Epithelial cell of esophagus (primary cell): ENCODE measurements around the gene ABCG8.
A peak's percentile ranks its signal among the peaks of the same experiment; 100 is the strongest.

Experiments
- DNase-seq: peaks from one replicate; pipeline ENCODE4 v3.0.0; 2010; ENCODE audit warnings: low read depth
- H3K4me3 ChIP-seq: 2 replicates; pipeline ENCODE4 v1.5.1; 2011; ENCODE audit warnings: mild to moderate bottlenecking, low read length, control low read depth
- TF ChIP-seq, protein P1 (sequence below): IDR thresholded peaks from 2 replicates; pipeline ENCODE4 v1.5.1; 2011; ENCODE audit warnings: low read depth, mild to moderate bottlenecking, low read length, control low read depth, inconsistent platforms; ENCODE audit not compliant: insufficient read depth; ENCODE audit errors: missing control alignments

Gene ABCG8

DNA sequence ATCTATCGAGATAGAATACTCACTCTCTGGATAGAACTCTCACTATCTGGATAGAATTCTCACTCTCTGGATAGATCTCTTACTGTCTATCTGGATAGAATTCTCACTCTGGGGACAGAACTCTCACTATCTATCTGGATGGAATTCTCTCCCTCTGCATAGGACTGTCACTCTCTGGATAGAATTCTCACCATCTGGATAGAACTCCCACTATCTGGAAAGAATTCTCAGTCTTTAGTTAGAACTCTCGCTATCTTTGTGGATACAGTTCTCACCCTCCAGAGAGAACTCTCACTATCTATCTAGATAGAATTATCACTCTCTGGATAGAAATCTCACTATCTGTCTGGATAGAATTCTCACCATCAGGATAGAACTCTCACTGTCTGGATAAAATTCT is 16.5 kb downstream of the ABCG8 start:
- no peak overlapping the region for H3K4me3 ChIP-seq
- no peak for DNase-seq
- TF ChIP-seq, protein P1, sequence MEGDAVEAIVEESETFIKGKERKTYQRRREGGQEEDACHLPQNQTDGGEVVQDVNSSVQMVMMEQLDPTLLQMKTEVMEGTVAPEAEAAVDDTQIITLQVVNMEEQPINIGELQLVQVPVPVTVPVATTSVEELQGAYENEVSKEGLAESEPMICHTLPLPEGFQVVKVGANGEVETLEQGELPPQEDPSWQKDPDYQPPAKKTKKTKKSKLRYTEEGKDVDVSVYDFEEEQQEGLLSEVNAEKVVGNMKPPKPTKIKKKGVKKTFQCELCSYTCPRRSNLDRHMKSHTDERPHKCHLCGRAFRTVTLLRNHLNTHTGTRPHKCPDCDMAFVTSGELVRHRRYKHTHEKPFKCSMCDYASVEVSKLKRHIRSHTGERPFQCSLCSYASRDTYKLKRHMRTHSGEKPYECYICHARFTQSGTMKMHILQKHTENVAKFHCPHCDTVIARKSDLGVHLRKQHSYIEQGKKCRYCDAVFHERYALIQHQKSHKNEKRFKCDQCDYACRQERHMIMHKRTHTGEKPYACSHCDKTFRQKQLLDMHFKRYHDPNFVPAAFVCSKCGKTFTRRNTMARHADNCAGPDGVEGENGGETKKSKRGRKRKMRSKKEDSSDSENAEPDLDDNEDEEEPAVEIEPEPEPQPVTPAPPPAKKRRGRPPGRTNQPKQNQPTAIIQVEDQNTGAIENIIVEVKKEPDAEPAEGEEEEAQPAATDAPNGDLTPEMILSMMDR: no peak

DNA sequence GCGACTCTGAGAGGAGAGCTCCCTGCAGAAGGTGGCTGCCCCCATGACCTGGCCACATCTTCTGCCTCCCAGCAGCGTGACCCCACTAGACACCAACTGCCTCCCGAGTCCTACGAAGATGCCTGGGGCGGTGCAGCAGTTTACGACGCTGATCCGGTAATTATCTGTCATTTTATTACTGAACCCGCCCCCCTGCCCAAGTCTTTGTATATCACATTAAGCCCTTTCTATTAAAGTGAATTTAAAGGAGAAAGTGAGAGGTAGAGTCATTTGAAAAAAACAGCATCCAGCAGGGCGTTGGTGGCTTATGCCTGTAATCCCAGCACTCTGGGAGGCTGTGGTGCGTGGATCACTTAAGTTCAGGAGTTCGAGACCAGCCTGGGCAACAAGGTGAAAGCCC is 33.4 kb downstream of the ABCG8 start:
- TF ChIP-seq, protein P1: no peak
- DNase-seq: no peak
- H3K4me3 ChIP-seq: no peak overlapping the region

DNA sequence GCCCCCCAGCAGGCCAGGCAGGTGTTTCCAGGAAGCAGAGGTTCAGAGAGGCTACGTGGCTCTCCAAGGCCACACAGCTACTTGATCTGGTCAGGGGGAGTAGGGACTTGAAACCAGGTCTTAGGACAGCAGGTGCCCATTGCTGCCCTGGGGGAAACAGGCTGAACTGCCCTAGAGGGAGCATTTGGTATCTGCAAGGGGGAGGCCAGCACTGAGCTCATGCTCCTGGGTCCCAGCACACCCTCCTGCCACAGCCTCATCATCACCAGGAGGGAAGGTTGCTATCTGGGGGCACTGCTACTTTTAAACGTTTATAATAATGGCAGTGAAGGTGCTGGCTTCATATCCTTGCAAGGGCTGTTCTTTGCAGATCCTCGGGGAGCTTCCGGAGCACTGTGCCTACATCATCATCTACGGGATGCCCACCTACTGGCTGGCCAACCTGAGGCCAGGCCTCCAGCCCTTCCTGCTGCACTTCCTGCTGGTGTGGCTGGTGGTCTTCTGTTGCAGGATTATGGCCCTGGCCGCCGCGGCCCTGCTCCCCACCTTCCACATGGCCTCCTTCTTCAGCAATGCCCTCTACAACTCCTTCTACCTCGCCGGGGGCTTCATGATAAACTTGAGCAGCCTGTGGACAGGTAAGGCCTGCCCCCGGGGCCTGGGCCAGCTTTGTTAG is 36.1 kb downstream of the ABCG8 start:
- no peak overlapping the region for H3K4me3 ChIP-seq
- TF ChIP-seq, protein P1: no peak
- no peak for DNase-seq

DNA sequence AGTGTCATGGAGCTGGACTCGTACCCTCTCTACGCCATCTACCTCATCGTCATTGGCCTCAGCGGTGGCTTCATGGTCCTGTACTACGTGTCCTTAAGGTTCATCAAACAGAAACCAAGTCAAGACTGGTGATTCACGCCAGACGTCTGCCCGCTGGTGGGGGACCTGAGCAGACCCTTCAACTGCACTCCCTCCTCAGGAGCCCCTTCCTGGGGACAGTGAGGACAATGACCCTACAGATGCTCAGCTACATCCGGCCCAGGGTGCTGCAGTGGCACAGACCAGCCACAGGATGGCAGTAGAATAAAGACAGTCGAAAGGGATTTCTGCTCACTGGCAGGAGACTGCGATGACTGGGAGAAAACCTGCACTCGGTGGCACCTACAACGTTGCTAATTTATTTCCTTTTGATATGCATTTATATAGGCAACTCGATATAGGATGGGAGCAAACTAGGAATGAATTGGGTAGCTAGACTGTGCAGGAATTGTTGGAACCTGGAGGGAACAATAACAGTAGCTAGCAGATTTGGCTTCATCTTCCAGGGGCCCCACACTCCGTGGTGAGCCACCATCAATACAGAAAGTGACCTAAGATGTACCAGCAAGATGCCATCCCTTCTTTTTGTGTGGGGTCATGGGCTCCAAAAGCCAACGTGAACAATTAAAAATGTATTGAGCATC is 39.2 kb downstream of the ABCG8 start:
- DNase-seq: peak; percentile 66
- TF ChIP-seq, protein P1: peak; percentile 99
- no peak overlapping the region for H3K4me3 ChIP-seq

DNA sequence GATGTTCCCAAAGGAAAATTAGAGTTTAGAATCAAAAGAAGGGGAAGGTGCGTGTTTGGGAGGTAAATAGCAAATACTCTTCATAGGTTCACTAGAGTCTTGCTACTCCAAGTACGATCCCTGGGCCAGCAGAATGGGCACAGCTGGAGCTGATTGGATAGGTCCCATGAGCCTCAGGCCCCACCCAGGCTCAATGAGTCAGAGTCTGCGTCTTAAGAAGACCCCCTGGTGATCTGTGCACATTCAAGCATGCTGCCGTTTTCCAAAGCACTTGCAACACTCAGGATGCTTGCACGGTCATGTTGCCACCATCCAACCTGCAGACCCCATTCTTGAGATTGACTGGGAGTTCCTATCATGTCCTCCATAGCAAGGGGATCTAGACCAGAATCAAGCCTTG is 40.5 kb downstream of the ABCG8 start:
- H3K4me3 ChIP-seq: no peak overlapping the region
- DNase-seq: no peak
- TF ChIP-seq, protein P1: no peak

DNA sequence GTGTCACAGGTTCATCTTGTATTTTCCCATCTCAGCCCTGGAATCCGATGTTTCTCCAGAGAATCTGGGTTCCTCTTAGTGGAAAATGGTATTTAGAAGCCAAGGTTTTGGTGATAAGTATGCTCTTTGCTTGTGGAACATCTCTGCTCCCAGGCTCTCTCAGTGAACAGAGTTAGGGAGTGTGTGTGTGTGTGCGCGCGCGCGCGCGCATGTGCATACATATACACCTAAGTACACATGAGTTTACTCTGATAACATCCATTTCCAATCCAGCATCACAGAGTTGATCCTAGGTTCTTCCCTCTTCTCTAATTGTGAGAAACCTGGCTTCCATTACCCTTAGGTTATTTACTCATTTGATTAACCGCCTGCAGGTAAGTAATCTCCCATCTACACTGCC is 41.7 kb downstream of the ABCG8 start:
- no peak for DNase-seq
- TF ChIP-seq, protein P1: no peak
- no peak overlapping the region for H3K4me3 ChIP-seq

DNA sequence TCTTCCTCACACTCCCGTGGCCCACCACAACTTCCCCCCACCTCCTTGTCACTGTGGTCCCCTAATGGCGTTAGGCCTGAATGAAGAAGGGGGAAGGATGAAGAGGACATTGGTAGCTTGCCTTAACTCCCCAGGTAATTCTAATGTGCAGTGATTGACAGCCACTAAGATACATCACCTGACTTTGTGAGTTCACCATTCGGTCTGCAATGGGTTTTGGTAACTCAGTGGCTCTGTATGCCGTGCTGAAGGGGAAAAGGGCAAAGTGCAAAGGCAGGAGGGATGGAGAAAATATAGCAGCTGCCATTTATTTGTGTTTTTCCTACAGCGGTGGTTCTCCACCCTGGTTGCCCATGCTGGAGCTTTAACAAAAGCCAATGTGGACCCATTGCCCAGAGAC is 42.2 kb downstream of the ABCG8 start:
- H3K4me3 ChIP-seq: no peak overlapping the region
- TF ChIP-seq, protein P1: no peak
- no peak for DNase-seq
